ENCODE measurements around the gene TIAM1. TPM values are rescaled to one million over a fixed set of nuclear protein-coding genes. Genes with fewer than 3 reads are reported as not detected.

TIAM1 gene
- total RNA-seq, 6 donors from 2014 or later = 13.4 to 32.1 (median 19.5) TPM

- Histone ChIP-seq H3K4me1 (no peaks in the 10 kb centered on the region), H3K27me3 (no peaks in the 10 kb centered on the region), H3K36me3 (no peaks in the 10 kb centered on the region), H3K27ac (no peak overlapping the region), H3K9me3 (no peaks in the 10 kb centered on the region), H3K4me3 (no peak overlapping the region)
- WGBS, 2 donors = 86 to 92% methylated on average over 9 of the region's 9 CpGs
- DNase-seq (no peak), ATAC-seq (ENCODE audit: low FRiP score in 2 of 2) (no peak)
- TF ChIP-seq POLR2A (IDR thresholded peaks at IDR 0.05) = no peak
- TF ChIP-seq CTCF (IDR thresholded peaks at IDR 0.05) = no peak
- TF ChIP-seq POLR2AphosphoS5 (IDR thresholded peaks at IDR 0.05) = no peak
- no peak for TF ChIP-seq EP300 (IDR thresholded peaks at IDR 0.05)
Observed at GRCh38 chr21:31316488-31317169, 27.4 kb downstream of the TIAM1 start.

- H3K27me3 ChIP-seq = no peaks in the 10 kb centered on the region
- H3K4me1 ChIP-seq = no peaks in the 10 kb centered on the region
- no peak for TF ChIP-seq POLR2AphosphoS5 (IDR thresholded peaks at IDR 0.05)
- no peak for TF ChIP-seq CTCF (IDR thresholded peaks at IDR 0.05)
- TF ChIP-seq POLR2A (IDR thresholded peaks at IDR 0.05) = no peak
- TF ChIP-seq EP300 (IDR thresholded peaks at IDR 0.05) = no peak
- no peaks in the 10 kb centered on the region for H3K9me3 ChIP-seq
- no peak for ATAC-seq (ENCODE audit: low FRiP score in 2 of 2)
- H3K27ac ChIP-seq = no peak overlapping the region
- no peak overlapping the region for H3K4me3 ChIP-seq
- no peaks in the 10 kb centered on the region for H3K36me3 ChIP-seq
- no peak for DNase-seq
- WGBS, 2 donors = 77 to 86% methylated on average over 3 of the region's 3 CpGs
Observed at GRCh38 chr21:31316072-31316471, 28.0 kb downstream of the TIAM1 start.

GRCh38 chr21:31310750-31311149 lies 33.3 kb downstream of the TIAM1 start:
- DNase-seq (no peak), ATAC-seq (ENCODE audit: low FRiP score in 2 of 2) (no peak)
- Histone ChIP-seq H3K9me3 (no peaks in the 10 kb centered on the region), H3K4me3 (no peak overlapping the region), H3K27ac (no peak overlapping the region), H3K4me1 (no peaks in the 10 kb centered on the region), H3K36me3 (no peaks in the 10 kb centered on the region), H3K27me3 (no peaks in the 10 kb centered on the region)
- 47 to 48% methylated on average over 7 of the region's 7 CpGs for WGBS, 2 donors
- no peak for TF ChIP-seq EP300 (IDR thresholded peaks at IDR 0.05)
- no peak for TF ChIP-seq POLR2A (IDR thresholded peaks at IDR 0.05)
- no peak for TF ChIP-seq POLR2AphosphoS5 (IDR thresholded peaks at IDR 0.05)
- TF ChIP-seq CTCF (IDR thresholded peaks at IDR 0.05) = no peak

- TF ChIP-seq POLR2A (IDR thresholded peaks at IDR 0.05) (no peak), POLR2AphosphoS5 (IDR thresholded peaks at IDR 0.05) (no peak), EP300 (IDR thresholded peaks at IDR 0.05) (no peak), CTCF (IDR thresholded peaks at IDR 0.05) (no peak)
- Histone ChIP-seq H3K4me3 (no peak overlapping the region), H3K9me3 (no peaks in the 10 kb centered on the region), H3K4me1 (no peaks in the 10 kb centered on the region), H3K27me3 (no peaks in the 10 kb centered on the region), H3K27ac (no peak overlapping the region), H3K36me3 (no peaks in the 10 kb centered on the region)
- DNase-seq (no peak), ATAC-seq (ENCODE audit: low FRiP score in 2 of 2) (no peak)
- 94% methylated on average over 7 of the region's 7 CpGs for WGBS, 2 donors
Observed at GRCh38 chr21:31308584-31308983, 35.5 kb downstream of the TIAM1 start.

GRCh38 chr21:31305888-31306287 lies 38.2 kb downstream of the TIAM1 start:
- H3K4me1 ChIP-seq = no peaks in the 10 kb centered on the region
- TF ChIP-seq CTCF (IDR thresholded peaks at IDR 0.05) = no peak
- no peak for TF ChIP-seq POLR2AphosphoS5 (IDR thresholded peaks at IDR 0.05)
- TF ChIP-seq POLR2A (IDR thresholded peaks at IDR 0.05) = no peak
- no peak for TF ChIP-seq EP300 (IDR thresholded peaks at IDR 0.05)
- no peak overlapping the region for H3K27ac ChIP-seq
- H3K36me3 ChIP-seq = no peaks in the 10 kb centered on the region
- no peak overlapping the region for H3K4me3 ChIP-seq
- H3K27me3 ChIP-seq = no peaks in the 10 kb centered on the region
- 73 to 95% methylated on average over 3 to 4 of the region's 4 CpGs for WGBS, 2 donors
- no peaks in the 10 kb centered on the region for H3K9me3 ChIP-seq
- ATAC-seq (ENCODE audit: low FRiP score in 2 of 2) = no peak
- no peak for DNase-seq
